Keratinocyte (primary cell): ENCODE results near the gene BCAS3. TPM values are rescaled to one million over a fixed set of nuclear protein-coding genes. Genes with fewer than 3 reads are reported as not detected.

Experiments used
- DNase-seq: peaks from one replicate; pipeline ENCODE4 v3.0.0-alpha.2; 2011; ENCODE audit warnings: low read depth, missing footprints, low spot score
- FAIRE-seq: peaks from 2 replicates; lab custom pipeline; 2011; peaks lifted over from hg19 to GRCh38; lab: Jason Lieb, UNC
- H2AFZ ChIP-seq: 2 replicates; pipeline ENCODE4 v1.6.0; 2012; ENCODE audit warnings: low read length, control low read depth, inconsistent platforms; ENCODE audit not compliant: control insufficient read depth
- H3K27ac ChIP-seq: 2 replicates; pipeline ENCODE4 v1.5.1; 2011; ENCODE audit warnings: low read length; ENCODE audit not compliant: control insufficient read depth, insufficient read depth
- H3K27me3 ChIP-seq: 3 replicates; pipeline ENCODE4 v1.6.0; 2011; ENCODE audit warnings: low read length; ENCODE audit not compliant: control insufficient read depth, insufficient read depth; ENCODE audit errors: extremely low read depth
- H3K36me3 ChIP-seq, 2 experiments: 2 replicates in 1 of 2; 3 replicates in 1 of 2; pipeline ENCODE4 v1.5.1; 2011; ENCODE audit warnings: low read length in 2 of 2, mild to moderate bottlenecking in 1 of 2; ENCODE audit not compliant: control insufficient read depth in 2 of 2, insufficient read depth in 2 of 2; ENCODE audit errors: extremely low read depth in 1 of 2
- H3K4me1 ChIP-seq: 3 replicates; pipeline ENCODE4 v1.5.1; 2011; ENCODE audit warnings: low read length; ENCODE audit not compliant: control insufficient read depth, insufficient read depth; ENCODE audit errors: extremely low read depth
- H3K4me2 ChIP-seq: 3 replicates; pipeline ENCODE4 v1.6.0; 2011; ENCODE audit warnings: low read depth, low read length; ENCODE audit not compliant: control insufficient read depth, insufficient read depth; ENCODE audit errors: extremely low read depth
- H3K4me3 ChIP-seq, 3 experiments: fragments of 200-600 bp in 1 of 3; sonication (generic) in 1 of 3; 2 replicates in 2 of 3; 3 replicates in 1 of 3; pipeline ENCODE4 v1.5.1; 2011 to 2016; ENCODE audit warnings: low read length in 3 of 3, mild to moderate bottlenecking in 3 of 3, control low read depth in 2 of 3, inconsistent platforms in 1 of 3, low read depth in 1 of 3, mixed read lengths in 1 of 3, mixed run types in 1 of 3, moderate library complexity in 1 of 3; ENCODE audit not compliant: control insufficient read depth in 2 of 3, insufficient read depth in 2 of 3; ENCODE audit errors: extremely low read depth in 1 of 3
- H3K79me2 ChIP-seq: 2 replicates; pipeline ENCODE4 v1.6.0; 2012; ENCODE audit warnings: low read length; ENCODE audit not compliant: control insufficient read depth, insufficient read depth
- H3K9ac ChIP-seq: 3 replicates; pipeline ENCODE4 v1.6.0; 2011; ENCODE audit warnings: low read length; ENCODE audit not compliant: control insufficient read depth, insufficient read depth; ENCODE audit errors: extremely low read depth
- H3K9me1 ChIP-seq: 3 replicates; pipeline ENCODE4 v1.6.0; 2011; ENCODE audit warnings: low read length; ENCODE audit not compliant: control insufficient read depth, insufficient read depth; ENCODE audit errors: extremely low read depth
- H3K9me3 ChIP-seq: 2 replicates; pipeline ENCODE4 v1.5.1; 2012; ENCODE audit warnings: low read depth, low read length; ENCODE audit not compliant: control insufficient read depth
- H4K20me1 ChIP-seq: 3 replicates; pipeline ENCODE4 v1.6.0; 2011; ENCODE audit warnings: low read length; ENCODE audit not compliant: control insufficient read depth, insufficient read depth; ENCODE audit errors: extremely low read depth
- CTCF ChIP-seq, 3 experiments: IDR thresholded peaks in 1 of 3; conservative IDR thresholded peaks in 1 of 3; optimal IDR thresholded peaks in 1 of 3; 2 replicates in 2 of 3; 3 replicates in 1 of 3; pipeline versions ENCODE3 to v1.5.1; 2011; ENCODE audit warnings: low read length in 3 of 3, mild to moderate bottlenecking in 3 of 3, moderate library complexity in 2 of 3, control low read depth in 1 of 3, inconsistent platforms in 1 of 3; ENCODE audit not compliant: insufficient read depth in 2 of 3; ENCODE audit errors: extremely low read depth in 1 of 3
- EZH2 ChIP-seq: IDR thresholded peaks from one replicate; pipeline ENCODE4 v1.6.1; 2012; ENCODE audit warnings: inconsistent platforms, mild to moderate bottlenecking, low read length, moderate library complexity
- dilution Hi-C: fragments of 300-500 bp; cut with MboI; formaldehyde crosslinking; loops from one replicate; pipeline ENCODE4 v1.7.0; 2020; ENCODE audit warnings: low sequenced_read_pairs; ENCODE audit not compliant: extremely low pct_ligation_motif_present
- polyA plus RNA-seq, 5 experiments: library from polyadenylated mRNA; depleted of rRNA in 3 of 5; stranded (reverse) in 3 of 5; stranded (forward) in 1 of 5; unstranded in 1 of 5; fragments of >200 nt; gene quantifications; 1 replicate in 1 of 5; 2 replicates in 3 of 5; 3 replicates in 1 of 5; pipeline versions ENCODE4 v1.2.1 to v1.2.3, GENCODE V29; 2011 to 2012; ENCODE audit warnings: missing spikeins in 2 of 5, low read depth in 1 of 5, low replicate concordance in 1 of 5

Gene BCAS3
- polyA plus RNA-seq, 1 donor (not counting 4 experiments of a cell fraction or from before 2014, with no cell fraction given): 11.8 TPM

- no peaks in the 10 kb centered on the region for H3K27me3 ChIP-seq
- TF ChIP-seq CTCF (optimal IDR thresholded peaks at IDR 0.05 in 1 of 3, IDR thresholded peaks at IDR 0.05 in 1 of 3, conservative IDR thresholded peaks at IDR 0.05 in 1 of 3; ENCODE audit: extremely low read depth in 1 of 3, insufficient read depth in 2 of 3, low read length in 3 of 3) (no peak), EZH2 (no peak)
- H3K4me1 ChIP-seq: no peaks in the 10 kb centered on the region
- H3K79me2 ChIP-seq: no peaks in the 10 kb centered on the region
- FAIRE-seq (no peak), DNase-seq (no peak)
- no peak overlapping the region for H3K4me2 ChIP-seq
- no peaks in the 10 kb centered on the region for H3K36me3 ChIP-seq
- H3K27ac ChIP-seq: no peak overlapping the region
- H3K9ac ChIP-seq: no peak overlapping the region
- no peaks in the 10 kb centered on the region for H3K9me3 ChIP-seq
- H3K4me3 ChIP-seq: no peak overlapping the region
- dilution Hi-C loops: no loop called here
- H3K9me1 ChIP-seq: no peaks in the 10 kb centered on the region
- no peak overlapping the region for H2AFZ ChIP-seq
- no peaks in the 10 kb centered on the region for H4K20me1 ChIP-seq
Observed at GRCh38 chr17:61248399-61248798, 570.7 kb downstream of the BCAS3 start.

- no peak for FAIRE-seq
- TF ChIP-seq CTCF (optimal IDR thresholded peaks at IDR 0.05 in 1 of 3, IDR thresholded peaks at IDR 0.05 in 1 of 3, conservative IDR thresholded peaks at IDR 0.05 in 1 of 3; ENCODE audit: extremely low read depth in 1 of 3, insufficient read depth in 2 of 3, low read length in 3 of 3) (no peak), EZH2 (no peak)
- H3K36me3 ChIP-seq: no peaks in the 10 kb centered on the region
- DNase-seq: no peak
- H3K79me2 ChIP-seq: no peaks in the 10 kb centered on the region
- H3K27ac ChIP-seq: no peak overlapping the region
- no peak overlapping the region for H3K9ac ChIP-seq
- no peaks in the 10 kb centered on the region for H4K20me1 ChIP-seq
- no peaks in the 10 kb centered on the region for H3K27me3 ChIP-seq
- no peaks in the 10 kb centered on the region for H3K4me1 ChIP-seq
- H2AFZ ChIP-seq: no peak overlapping the region
- no peaks in the 10 kb centered on the region for H3K9me1 ChIP-seq
- dilution Hi-C loops: no loop called here
- no peaks in the 10 kb centered on the region for H3K9me3 ChIP-seq
- H3K4me3 ChIP-seq: no peak overlapping the region
- H3K4me2 ChIP-seq: no peak overlapping the region
Observed at GRCh38 chr17:61249649-61250299, 572.1 kb downstream of the BCAS3 start.
